Measurements from ENCODE around the gene SHISA9.

Gene SHISA9

GRCh38 chr16:13068912-13069583 lies 167.7 kb downstream of the SHISA9 start:
- H3K23ac ChIP-seq (ENCODE audit: low read length) = no peak overlapping the region
- no peak overlapping the region for H2AK5ac ChIP-seq (ENCODE audit: low read length)
- no peak overlapping the region for H2BK12ac ChIP-seq (ENCODE audit: low read length)
- no peak overlapping the region for H2BK120ac ChIP-seq (ENCODE audit: insufficient read depth, low read length, poor library complexity)
- no peak overlapping the region for H3K4me3 ChIP-seq (ENCODE audit: low read depth, low read length)
- no peaks in the 10 kb centered on the region for H3K79me2 ChIP-seq (ENCODE audit: control insufficient read depth, insufficient read depth, low read length, poor library complexity)
- peaks cover 2% of the 10 kb centered on the region for H3K9me3 ChIP-seq (ENCODE audit: insufficient read depth, low read depth, low read length)
- H3K4me2 ChIP-seq (ENCODE audit: low read length) = no peak overlapping the region
- H4K91ac ChIP-seq (ENCODE audit: low read depth, low read length) = no peak overlapping the region
- H4K8ac ChIP-seq (ENCODE audit: low read depth, low read length) = no peak overlapping the region
- H3K27me3 ChIP-seq (ENCODE audit: insufficient read depth, low read length) = no peaks in the 10 kb centered on the region
- no CpG with 5 or more reads among the region's 8 CpGs for WGBS (ENCODE audit: extremely low coverage, insufficient coverage, insufficient read length)
- H3K36me3 ChIP-seq (ENCODE audit: control insufficient read depth in 1 of 2, insufficient read depth in 2 of 2, low read length in 2 of 2) = no peaks in the 10 kb centered on the region
- H3K79me1 ChIP-seq (ENCODE audit: low read length) = no peaks in the 10 kb centered on the region
- H3K4me1 ChIP-seq (ENCODE audit: control insufficient read depth in 1 of 2, insufficient read depth in 2 of 2, low read length in 2 of 2) = peaks cover 0 to 3% of the 10 kb centered on the region in 2 experiments
- H4K12ac ChIP-seq (ENCODE audit: low read depth, low read length) = no peak overlapping the region
- no peak overlapping the region for H3K9ac ChIP-seq (ENCODE audit: low read length)
- H3K4ac ChIP-seq (ENCODE audit: low read depth, low read length) = no peak overlapping the region
- no peak overlapping the region for H3K14ac ChIP-seq (ENCODE audit: low read length)
- H3K18ac ChIP-seq (ENCODE audit: low read length) = no peak overlapping the region
- H2AFZ ChIP-seq (ENCODE audit: insufficient read depth, low read length, poor library complexity) = no peak overlapping the region
- H3K27ac ChIP-seq (ENCODE audit: low read depth, low read length) = no peak overlapping the region
- H2BK5ac ChIP-seq (ENCODE audit: low read depth, low read length, poor library complexity) = no peak overlapping the region
- no peak for DNase-seq

DNA sequence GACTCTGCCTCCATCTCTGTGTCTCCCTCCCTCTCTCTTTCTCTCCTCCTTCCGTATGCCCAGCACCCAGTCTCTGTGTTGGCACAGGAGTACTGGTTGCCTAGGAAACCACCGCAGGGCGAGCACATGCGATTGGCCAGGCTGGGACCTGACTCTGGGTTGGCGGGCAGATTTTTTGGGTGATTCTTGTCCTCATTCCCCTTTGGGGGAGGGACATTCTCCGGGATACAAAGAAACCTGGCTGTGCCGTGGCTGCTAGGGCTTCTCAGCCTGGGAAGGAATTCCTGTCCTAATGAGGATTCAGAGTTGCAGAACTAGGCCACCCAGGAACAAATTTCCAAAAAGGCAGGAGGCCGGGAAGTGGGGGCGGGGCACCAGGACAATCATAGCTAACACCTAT lies 168.9 kb downstream of the SHISA9 start:
- H2BK5ac ChIP-seq (ENCODE audit: low read depth, low read length, poor library complexity) = no peak overlapping the region
- no CpG with 5 or more reads among the region's 9 CpGs for WGBS (ENCODE audit: extremely low coverage, insufficient coverage, insufficient read length)
- no peak overlapping the region for H2AFZ ChIP-seq (ENCODE audit: insufficient read depth, low read length, poor library complexity)
- no peak overlapping the region for H3K18ac ChIP-seq (ENCODE audit: low read length)
- H4K12ac ChIP-seq (ENCODE audit: low read depth, low read length) = no peak overlapping the region
- no peak overlapping the region for H3K14ac ChIP-seq (ENCODE audit: low read length)
- no peak overlapping the region for H3K23ac ChIP-seq (ENCODE audit: low read length)
- H3K4ac ChIP-seq (ENCODE audit: low read depth, low read length) = no peak overlapping the region
- peaks cover 0 to 3% of the 10 kb centered on the region in 2 experiments for H3K4me1 ChIP-seq (ENCODE audit: control insufficient read depth in 1 of 2, insufficient read depth in 2 of 2, low read length in 2 of 2)
- H3K79me2 ChIP-seq (ENCODE audit: control insufficient read depth, insufficient read depth, low read length, poor library complexity) = no peaks in the 10 kb centered on the region
- H4K8ac ChIP-seq (ENCODE audit: low read depth, low read length) = no peak overlapping the region
- no peaks in the 10 kb centered on the region for H3K79me1 ChIP-seq (ENCODE audit: low read length)
- no peak overlapping the region for H4K91ac ChIP-seq (ENCODE audit: low read depth, low read length)
- no peak overlapping the region for H2BK12ac ChIP-seq (ENCODE audit: low read length)
- no peak overlapping the region for H3K4me2 ChIP-seq (ENCODE audit: low read length)
- H3K27me3 ChIP-seq (ENCODE audit: insufficient read depth, low read length) = no peaks in the 10 kb centered on the region
- no peak overlapping the region for H2AK5ac ChIP-seq (ENCODE audit: low read length)
- H3K4me3 ChIP-seq (ENCODE audit: low read depth, low read length) = no peak overlapping the region
- no peak overlapping the region for H3K27ac ChIP-seq (ENCODE audit: low read depth, low read length)
- no peak overlapping the region for H2BK120ac ChIP-seq (ENCODE audit: insufficient read depth, low read length, poor library complexity)
- no peaks in the 10 kb centered on the region for H3K36me3 ChIP-seq (ENCODE audit: control insufficient read depth in 1 of 2, insufficient read depth in 2 of 2, low read length in 2 of 2)
- no peak overlapping the region for H3K9ac ChIP-seq (ENCODE audit: low read length)
- no peak for DNase-seq
- H3K9me3 ChIP-seq (ENCODE audit: insufficient read depth, low read depth, low read length) = peaks cover 2% of the 10 kb centered on the region

DNA sequence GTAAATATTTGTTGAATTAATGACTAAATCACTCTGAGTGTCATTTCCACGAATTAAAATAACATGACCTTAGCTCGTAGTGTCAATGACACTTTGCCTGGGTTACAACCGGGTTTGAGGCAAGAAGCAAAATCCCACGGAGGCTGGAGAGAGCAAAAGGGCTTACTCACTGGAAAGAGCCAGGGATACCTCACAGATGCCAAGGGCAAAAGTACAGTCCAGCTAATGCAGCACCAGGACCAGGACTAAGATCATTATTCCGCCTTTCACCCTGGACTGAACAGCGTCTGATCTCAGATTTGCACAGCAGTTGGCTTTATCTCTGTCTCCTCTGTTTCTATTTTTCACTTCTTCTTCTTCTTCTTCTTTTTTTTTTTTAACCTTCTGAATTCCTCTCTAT lies 175.5 kb downstream of the SHISA9 start:
- WGBS (ENCODE audit: extremely low coverage, insufficient coverage, insufficient read length) = no CpG with 5 or more reads among the region's 6 CpGs

DNA sequence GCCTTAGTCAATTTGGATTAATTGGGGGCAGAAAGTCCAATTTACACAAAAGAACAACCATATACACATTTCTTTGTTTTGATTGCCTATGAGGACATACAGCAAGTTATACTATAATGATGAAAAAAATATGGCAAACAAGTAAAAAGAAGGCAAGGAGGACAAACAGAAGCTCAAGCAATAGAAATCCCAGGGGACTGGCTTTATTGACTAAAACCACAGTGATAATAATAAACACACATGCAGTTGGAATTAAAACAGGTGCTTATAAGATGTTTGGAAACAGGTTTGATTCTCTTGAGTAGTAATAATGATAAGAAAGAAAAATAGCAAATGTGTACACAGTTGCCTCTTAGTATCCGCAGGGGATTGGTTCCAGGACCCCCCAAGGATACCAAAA lies 176.4 kb downstream of the SHISA9 start:
- Histone ChIP-seq H2AFZ (ENCODE audit: insufficient read depth, low read length, poor library complexity) (no peak overlapping the region), H4K12ac (ENCODE audit: low read depth, low read length) (no peak overlapping the region), H4K91ac (ENCODE audit: low read depth, low read length) (no peak overlapping the region), H2AK5ac (ENCODE audit: low read length) (no peak overlapping the region), H3K23ac (ENCODE audit: low read length) (no peak overlapping the region), H2BK120ac (ENCODE audit: insufficient read depth, low read length, poor library complexity) (no peak overlapping the region), H3K4ac (ENCODE audit: low read depth, low read length) (no peak overlapping the region), H4K8ac (ENCODE audit: low read depth, low read length) (no peak overlapping the region), H3K36me3 (ENCODE audit: control insufficient read depth in 1 of 2, insufficient read depth in 2 of 2, low read length in 2 of 2) (no peaks in the 10 kb centered on the region), H2BK12ac (ENCODE audit: low read length) (no peak overlapping the region), H3K27me3 (ENCODE audit: insufficient read depth, low read length) (no peaks in the 10 kb centered on the region), H3K18ac (ENCODE audit: low read length) (no peak overlapping the region), H2BK5ac (ENCODE audit: low read depth, low read length, poor library complexity) (no peak overlapping the region), H3K14ac (ENCODE audit: low read length) (no peak overlapping the region), H3K4me3 (ENCODE audit: low read depth, low read length) (no peak overlapping the region), H3K9me3 (ENCODE audit: insufficient read depth, low read depth, low read length) (no peaks in the 10 kb centered on the region), H3K4me1 (ENCODE audit: control insufficient read depth in 1 of 2, insufficient read depth in 2 of 2, low read length in 2 of 2) (no peaks in the 10 kb centered on the region), H3K9ac (ENCODE audit: low read length) (no peak overlapping the region), H3K79me2 (ENCODE audit: control insufficient read depth, insufficient read depth, low read length, poor library complexity) (no peaks in the 10 kb centered on the region), H3K4me2 (ENCODE audit: low read length) (no peak overlapping the region), H3K27ac (ENCODE audit: low read depth, low read length) (no peak overlapping the region), H3K79me1 (ENCODE audit: low read length) (no peaks in the 10 kb centered on the region)
- no CpG with 5 or more reads among the region's 1 CpG for WGBS (ENCODE audit: extremely low coverage, insufficient coverage, insufficient read length)
- no peak for DNase-seq

More for the DNA sequence above, 175.5 kb downstream of the SHISA9 start:
- Histone ChIP-seq H4K12ac (ENCODE audit: low read depth, low read length) (no peak overlapping the region), H3K14ac (ENCODE audit: low read length) (no peak overlapping the region), H4K91ac (ENCODE audit: low read depth, low read length) (no peak overlapping the region), H3K23ac (ENCODE audit: low read length) (no peak overlapping the region), H3K36me3 (ENCODE audit: control insufficient read depth in 1 of 2, insufficient read depth in 2 of 2, low read length in 2 of 2) (no peaks in the 10 kb centered on the region), H3K4ac (ENCODE audit: low read depth, low read length) (no peak overlapping the region), H2BK5ac (ENCODE audit: low read depth, low read length, poor library complexity) (no peak overlapping the region), H3K9me3 (ENCODE audit: insufficient read depth, low read depth, low read length) (no peaks in the 10 kb centered on the region), H3K18ac (ENCODE audit: low read length) (no peak overlapping the region), H2AFZ (ENCODE audit: insufficient read depth, low read length, poor library complexity) (no peak overlapping the region), H3K9ac (ENCODE audit: low read length) (no peak overlapping the region), H3K4me1 (ENCODE audit: control insufficient read depth in 1 of 2, insufficient read depth in 2 of 2, low read length in 2 of 2) (no peaks in the 10 kb centered on the region), H3K4me2 (ENCODE audit: low read length) (no peak overlapping the region), H3K79me2 (ENCODE audit: control insufficient read depth, insufficient read depth, low read length, poor library complexity) (no peaks in the 10 kb centered on the region), H2BK120ac (ENCODE audit: insufficient read depth, low read length, poor library complexity) (no peak overlapping the region), H3K79me1 (ENCODE audit: low read length) (no peaks in the 10 kb centered on the region), H4K8ac (ENCODE audit: low read depth, low read length) (no peak overlapping the region), H3K27me3 (ENCODE audit: insufficient read depth, low read length) (no peaks in the 10 kb centered on the region), H2AK5ac (ENCODE audit: low read length) (no peak overlapping the region), H3K27ac (ENCODE audit: low read depth, low read length) (no peak overlapping the region), H3K4me3 (ENCODE audit: low read depth, low read length) (no peak overlapping the region), H2BK12ac (ENCODE audit: low read length) (no peak overlapping the region)
- no peak for DNase-seq

Data from trophoblast cell (in vitro differentiated cells and primary cell).